Gastrocnemius medialis (tissue), 4 donors: ENCODE results near the gene SORD. TPM values are rescaled to one million over a fixed set of nuclear protein-coding genes. Genes with fewer than 3 reads are reported as not detected.

ENCODE experiments used
- ATAC-seq, 2 donors: fragments of 150-250 bp; one replicate each; pipeline ENCODE4 v1.9.1; 2016
- DNase-seq, 2 donors: peaks; one replicate each; pipeline ENCODE4 v3.0.0-alpha.2; 2019
- H3K27ac ChIP-seq, 4 donors: fragments of 200-600 bp; sonication (generic); 1 replicate in 1 of 4; 2 replicates in 3 of 4; pipeline ENCODE4 v1.5.1; 2016 to 2018; ENCODE audit warnings: mild to moderate bottlenecking in 2 of 4, moderate library complexity in 1 of 4
- H3K27me3 ChIP-seq, 3 donors: fragments of 200-600 bp; sonication (generic) in 2 of 3; 1 replicate in 1 of 3; 2 replicates in 2 of 3; pipeline versions ENCODE4 v1.5.1 to v1.6.0; 2016 to 2019; ENCODE audit warnings: mild to moderate bottlenecking in 1 of 3, moderate library complexity in 1 of 3
- H3K36me3 ChIP-seq, 2 donors: fragments of 200-600 bp; sonication (generic) in 1 of 2; one replicate each; pipeline ENCODE4 v1.5.1; 2017 to 2018
- H3K4me1 ChIP-seq, 2 donors: fragments of 200-600 bp; sonication (generic) in 1 of 2; one replicate each; pipeline ENCODE4 v1.5.1; 2016 to 2017; ENCODE audit warnings: mild to moderate bottlenecking in 2 of 2
- H3K4me3 ChIP-seq, 4 donors: fragments of 200-600 bp; sonication (generic) in 3 of 4; 1 replicate in 1 of 4; 2 replicates in 3 of 4; pipeline ENCODE4 v1.5.1; 2016 to 2019; ENCODE audit warnings: mild to moderate bottlenecking in 2 of 4
- H3K9me3 ChIP-seq, 3 donors: fragments of 200-600 bp; sonication (generic) in 2 of 3; 1 replicate in 1 of 3; 2 replicates in 2 of 3; pipeline ENCODE4 v1.5.1; 2016 to 2019
- POLR2A ChIP-seq, 2 donors: fragments of 450-650 bp; IDR thresholded peaks; one replicate each; pipeline ENCODE4 v1.6.1; 2017; ENCODE audit warnings: antibody characterized with exemption in 2 of 2, mild to moderate bottlenecking in 2 of 2, moderate library complexity in 2 of 2
- in situ Hi-C, 4 donors: fragments of 200-750 bp; cut with MboI; loops; one replicate each; pipeline versions ENCODE4 v1.15.0 to v1.8.0; 2017; ENCODE audit warnings: low sequenced_read_pairs in 4 of 4
- intact Hi-C: fragments of 100-400 bp; cut with DNase I; formaldehyde crosslinking; loops from one replicate; pipeline ENCODE4 v1.15.1; 2023; ENCODE audit warnings: low total_unique reads
- total RNA-seq, 4 donors: library from RNA; depleted of rRNA; stranded (reverse); fragments of >200 nt; gene quantifications; one replicate each; pipeline versions ENCODE4 v1.1.0 to v1.2.3, GENCODE V29; 2016
- TF ChIP-seq, protein P1 (sequence below), 5 experiments: fragments of 450-650 bp in 3 of 5; fragments of 200-600 bp in 2 of 5; sonication (generic) in 2 of 5; IDR thresholded peaks in 4 of 5; conservative IDR thresholded peaks in 1 of 5; 1 replicate in 4 of 5; 2 replicates in 1 of 5; pipeline ENCODE4 v1.5.1; 2016 to 2019; ENCODE audit warnings: antibody characterized with exemption in 5 of 5, mild to moderate bottlenecking in 3 of 5, moderate library complexity in 3 of 5

The SORD gene
- total RNA-seq, 4 donors from 2014 or later: 2.6 to 11.6 (median 3.6) TPM

DNA sequence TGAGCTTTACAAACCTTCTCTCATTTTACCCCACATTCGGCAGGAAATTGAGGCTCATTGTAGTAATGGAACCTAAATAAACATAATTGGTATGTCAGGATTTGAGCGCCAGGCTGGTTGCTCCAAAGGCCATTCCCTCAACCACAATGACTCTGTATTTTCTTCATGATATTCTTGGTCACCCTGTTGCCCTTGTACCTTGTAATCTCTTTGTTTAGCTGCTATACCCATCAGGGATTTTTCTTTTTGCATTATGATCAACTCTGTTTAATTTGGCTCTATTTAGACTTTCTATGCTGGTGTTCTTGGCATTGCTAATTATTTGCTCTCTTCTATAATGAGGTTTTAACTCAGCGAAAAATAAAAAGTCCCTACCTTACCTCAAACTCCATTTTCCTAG is 61.2 kb downstream of the SORD start:
- intact Hi-C loops: no loop called here
- H3K27ac ChIP-seq: no peak overlapping the region
- DNase-seq: no peak
- in situ Hi-C loops: no loop called here
- H3K36me3 ChIP-seq: no peaks in the 10 kb centered on the region
- H3K9me3 ChIP-seq: no peaks in the 10 kb centered on the region
- peaks cover 0 to 6% (median 0%) of the 10 kb centered on the region in 3 donors for H3K27me3 ChIP-seq
- TF ChIP-seq, protein P1, sequence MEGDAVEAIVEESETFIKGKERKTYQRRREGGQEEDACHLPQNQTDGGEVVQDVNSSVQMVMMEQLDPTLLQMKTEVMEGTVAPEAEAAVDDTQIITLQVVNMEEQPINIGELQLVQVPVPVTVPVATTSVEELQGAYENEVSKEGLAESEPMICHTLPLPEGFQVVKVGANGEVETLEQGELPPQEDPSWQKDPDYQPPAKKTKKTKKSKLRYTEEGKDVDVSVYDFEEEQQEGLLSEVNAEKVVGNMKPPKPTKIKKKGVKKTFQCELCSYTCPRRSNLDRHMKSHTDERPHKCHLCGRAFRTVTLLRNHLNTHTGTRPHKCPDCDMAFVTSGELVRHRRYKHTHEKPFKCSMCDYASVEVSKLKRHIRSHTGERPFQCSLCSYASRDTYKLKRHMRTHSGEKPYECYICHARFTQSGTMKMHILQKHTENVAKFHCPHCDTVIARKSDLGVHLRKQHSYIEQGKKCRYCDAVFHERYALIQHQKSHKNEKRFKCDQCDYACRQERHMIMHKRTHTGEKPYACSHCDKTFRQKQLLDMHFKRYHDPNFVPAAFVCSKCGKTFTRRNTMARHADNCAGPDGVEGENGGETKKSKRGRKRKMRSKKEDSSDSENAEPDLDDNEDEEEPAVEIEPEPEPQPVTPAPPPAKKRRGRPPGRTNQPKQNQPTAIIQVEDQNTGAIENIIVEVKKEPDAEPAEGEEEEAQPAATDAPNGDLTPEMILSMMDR (IDR thresholded peaks at IDR 0.05 in 4 of 5, conservative IDR thresholded peaks at IDR 0.05 in 1 of 5): no peak
- TF ChIP-seq POLR2A (IDR thresholded peaks at IDR 0.05): no peak
- no peak for ATAC-seq
- H3K4me1 ChIP-seq: no peaks in the 10 kb centered on the region
- no peak overlapping the region for H3K4me3 ChIP-seq

- Histone ChIP-seq H3K4me3 (no peak overlapping the region), H3K4me1 (no peaks in the 10 kb centered on the region), H3K9me3 (no peaks in the 10 kb centered on the region), H3K27ac (no peak overlapping the region), H3K27me3 (peaks cover 0 to 6% (median 0%) of the 10 kb centered on the region in 3 donors), H3K36me3 (no peaks in the 10 kb centered on the region)
- intact Hi-C loops: no loop called here
- no peak for DNase-seq
- ATAC-seq: no peak
- in situ Hi-C loops: no loop called here
- TF ChIP-seq, protein P1 (IDR thresholded peaks at IDR 0.05 in 4 of 5, conservative IDR thresholded peaks at IDR 0.05 in 1 of 5): no peak
- TF ChIP-seq POLR2A (IDR thresholded peaks at IDR 0.05): no peak
These were observed 64.5 kb downstream of the SORD start for GRCh38 chr15:45087513-45087912.

DNA sequence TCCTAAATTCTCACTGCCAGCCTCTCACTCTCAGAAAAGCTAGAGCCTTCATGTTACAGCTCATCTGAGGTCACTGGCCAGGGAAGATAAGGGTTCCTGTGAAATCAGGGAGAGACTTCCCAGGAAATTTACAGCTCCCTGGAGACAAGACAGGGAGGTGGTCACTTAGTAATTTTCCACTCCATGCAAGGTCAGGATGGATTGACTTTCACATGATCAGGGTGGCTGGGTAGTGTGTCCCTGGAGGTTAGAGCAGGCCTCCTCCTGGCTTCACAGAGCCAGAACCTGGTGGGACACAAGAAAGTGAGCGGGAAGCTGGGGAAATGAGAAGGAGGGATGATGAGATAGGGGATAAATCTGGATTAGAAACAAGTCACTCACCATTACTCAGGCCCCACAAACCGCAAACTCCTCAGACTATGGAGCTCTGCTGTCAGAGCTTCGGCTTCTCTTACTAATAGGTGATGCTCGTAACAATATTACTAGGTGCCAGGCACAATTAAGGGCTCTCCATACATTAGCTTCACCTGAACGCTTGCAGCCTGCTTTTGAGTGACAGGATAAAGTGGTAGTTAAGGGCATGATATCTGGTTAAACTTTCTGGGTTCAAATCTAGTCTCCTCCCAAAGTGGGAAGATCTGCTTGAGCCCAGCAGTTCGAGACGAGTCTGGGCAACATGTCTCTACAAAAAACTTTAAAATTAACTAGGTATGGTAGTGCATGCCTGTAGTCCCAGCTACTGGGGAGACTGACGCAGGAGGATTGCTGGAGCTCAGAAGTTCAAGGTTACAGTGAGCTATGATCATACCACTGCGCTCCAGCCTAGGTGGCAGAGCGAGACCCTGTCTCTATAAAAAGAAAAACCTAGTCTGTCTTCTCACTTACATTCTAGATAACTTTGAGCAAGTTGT is 66.1 kb downstream of the SORD start:
- in situ Hi-C loops: no loop called here
- H3K4me1 ChIP-seq: no peaks in the 10 kb centered on the region
- no peak overlapping the region for H3K4me3 ChIP-seq
- no peaks in the 10 kb centered on the region for H3K9me3 ChIP-seq
- no peak for TF ChIP-seq POLR2A (IDR thresholded peaks at IDR 0.05)
- TF ChIP-seq, protein P1 (IDR thresholded peaks at IDR 0.05 in 4 of 5, conservative IDR thresholded peaks at IDR 0.05 in 1 of 5): no peak
- no peak overlapping the region for H3K27ac ChIP-seq
- H3K36me3 ChIP-seq: no peaks in the 10 kb centered on the region
- DNase-seq (no peak), ATAC-seq (no peak)
- peaks cover 0 to 6% (median 0%) of the 10 kb centered on the region in 3 donors for H3K27me3 ChIP-seq
- intact Hi-C loops: no loop called here

DNA sequence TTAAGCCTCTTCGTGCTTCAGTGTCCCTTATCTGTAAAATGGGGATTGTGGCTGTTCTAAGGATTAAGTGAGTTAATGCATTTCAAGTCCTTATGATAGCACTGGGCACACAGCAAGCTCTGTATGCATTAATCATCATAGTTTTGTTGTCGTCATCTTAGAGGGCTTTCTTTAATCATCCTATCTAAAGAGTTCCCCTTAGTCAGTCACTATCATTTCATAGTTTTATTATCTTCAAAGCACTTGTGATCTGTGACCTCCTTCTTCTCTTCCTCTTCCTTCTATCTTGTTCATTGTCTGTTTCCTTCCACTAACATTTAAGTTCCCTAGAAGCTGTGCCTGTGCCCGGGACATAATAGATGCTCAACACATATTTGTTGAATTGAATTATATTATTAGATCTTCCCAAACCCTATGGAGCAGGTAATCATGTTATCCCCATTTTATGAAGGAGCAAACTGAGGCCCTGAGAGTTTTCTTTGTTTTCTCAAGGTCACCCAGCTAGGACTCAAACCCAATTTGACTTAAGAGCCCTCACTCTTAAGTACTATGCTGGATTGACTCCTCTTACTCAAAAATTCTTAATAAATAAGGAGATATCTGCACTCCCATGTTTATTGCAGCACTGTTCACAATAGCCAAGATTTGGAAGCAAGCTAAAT is 66.8 kb downstream of the SORD start:
- ATAC-seq: no peak
- intact Hi-C loops (no loop called here), in situ Hi-C loops (no loop called here)
- no peak for DNase-seq
- Histone ChIP-seq H3K27ac (no peak overlapping the region), H3K4me1 (no peaks in the 10 kb centered on the region), H3K4me3 (no peak overlapping the region), H3K9me3 (no peaks in the 10 kb centered on the region), H3K27me3 (peaks cover 0 to 6% (median 0%) of the 10 kb centered on the region in 3 donors), H3K36me3 (no peaks in the 10 kb centered on the region)
- no peak for TF ChIP-seq POLR2A (IDR thresholded peaks at IDR 0.05)
- TF ChIP-seq, protein P1 (IDR thresholded peaks at IDR 0.05 in 4 of 5, conservative IDR thresholded peaks at IDR 0.05 in 1 of 5): no peak
